Measurements from ENCODE around the gene RIPOR3. TPM values are rescaled to one million over a fixed set of nuclear protein-coding genes. Genes with fewer than 3 reads are reported as not detected.
"Not testable (repeated sequence)": the region's sequence is repeated elsewhere in the genome, so short reads cannot be mapped to it uniquely, and the experiment has no call there.

Gene RIPOR3
- total RNA-seq, 1 donor from 2014 or later = 0.31 TPM

DNA sequence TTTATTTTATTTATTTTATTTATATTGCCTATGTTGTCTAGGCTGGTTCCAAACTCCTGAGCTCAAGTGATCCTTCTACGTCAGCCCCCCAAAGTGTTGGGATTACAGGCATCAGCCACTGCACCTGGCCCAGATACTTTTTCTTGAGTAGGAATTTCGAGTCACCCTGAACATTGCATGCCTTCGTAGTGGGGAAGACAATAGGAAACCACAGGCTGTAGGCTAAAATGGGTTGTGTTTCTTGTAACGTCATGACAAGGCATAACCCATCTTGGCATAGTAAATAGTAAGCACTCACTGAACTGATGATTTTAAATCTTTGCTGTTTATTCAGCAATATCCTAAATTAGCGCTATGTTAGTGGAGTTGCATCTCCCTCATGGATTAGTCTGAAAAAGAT is 146.2 kb downstream of the RIPOR3 start:
- peaks cover 2% of the 10 kb centered on the region for H3K36me3 Mint-ChIP-seq (ENCODE audit: insufficient read depth)
- no peak overlapping the region for H3K27ac Mint-ChIP-seq
- H3K4me1 Mint-ChIP-seq (ENCODE audit: low read depth) = peaks cover 5% of the 10 kb centered on the region
- H3K9me3 Mint-ChIP-seq (ENCODE audit: low read depth) = no peaks in the 10 kb centered on the region
- H3K4me3 Mint-ChIP-seq (ENCODE audit: low read depth) = no peak overlapping the region
- TF ChIP-seq, protein P1, sequence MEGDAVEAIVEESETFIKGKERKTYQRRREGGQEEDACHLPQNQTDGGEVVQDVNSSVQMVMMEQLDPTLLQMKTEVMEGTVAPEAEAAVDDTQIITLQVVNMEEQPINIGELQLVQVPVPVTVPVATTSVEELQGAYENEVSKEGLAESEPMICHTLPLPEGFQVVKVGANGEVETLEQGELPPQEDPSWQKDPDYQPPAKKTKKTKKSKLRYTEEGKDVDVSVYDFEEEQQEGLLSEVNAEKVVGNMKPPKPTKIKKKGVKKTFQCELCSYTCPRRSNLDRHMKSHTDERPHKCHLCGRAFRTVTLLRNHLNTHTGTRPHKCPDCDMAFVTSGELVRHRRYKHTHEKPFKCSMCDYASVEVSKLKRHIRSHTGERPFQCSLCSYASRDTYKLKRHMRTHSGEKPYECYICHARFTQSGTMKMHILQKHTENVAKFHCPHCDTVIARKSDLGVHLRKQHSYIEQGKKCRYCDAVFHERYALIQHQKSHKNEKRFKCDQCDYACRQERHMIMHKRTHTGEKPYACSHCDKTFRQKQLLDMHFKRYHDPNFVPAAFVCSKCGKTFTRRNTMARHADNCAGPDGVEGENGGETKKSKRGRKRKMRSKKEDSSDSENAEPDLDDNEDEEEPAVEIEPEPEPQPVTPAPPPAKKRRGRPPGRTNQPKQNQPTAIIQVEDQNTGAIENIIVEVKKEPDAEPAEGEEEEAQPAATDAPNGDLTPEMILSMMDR (IDR thresholded peaks at IDR 0.05; ENCODE audit: unreplicated experiment) = no peak
- no peaks in the 10 kb centered on the region for H3K27me3 Mint-ChIP-seq
- no peak for DNase-seq (ENCODE audit: low spot score, unreplicated experiment)

DNA sequence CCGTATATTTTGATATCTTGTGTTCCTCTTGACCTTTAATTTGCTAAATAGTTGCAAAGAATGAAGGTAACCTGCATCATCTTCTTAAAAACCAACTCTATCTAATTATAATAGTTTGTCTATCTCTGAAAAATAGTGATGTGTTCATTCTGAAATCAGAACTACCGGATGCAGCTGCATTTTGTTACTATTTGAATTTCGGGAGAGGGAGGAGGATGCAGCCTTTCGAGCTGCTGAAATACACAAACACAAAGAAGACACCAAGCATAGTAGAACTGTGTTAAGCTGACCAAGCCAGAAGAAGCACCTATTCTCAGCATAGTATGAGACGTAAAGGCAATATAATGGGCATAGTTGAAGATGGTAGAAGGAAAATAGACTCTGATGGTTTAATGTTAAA is 148.0 kb downstream of the RIPOR3 start:
- Mint-ChIP-seq H3K27ac (no peak overlapping the region), H3K27me3 (no peaks in the 10 kb centered on the region), H3K9me3 (ENCODE audit: low read depth) (no peaks in the 10 kb centered on the region), H3K4me3 (ENCODE audit: low read depth) (no peak overlapping the region), H3K4me1 (ENCODE audit: low read depth) (peaks cover 3% of the 10 kb centered on the region), H3K36me3 (ENCODE audit: insufficient read depth) (peaks cover 2% of the 10 kb centered on the region)
- no peak for DNase-seq (ENCODE audit: low spot score, unreplicated experiment)
- TF ChIP-seq, protein P1 (IDR thresholded peaks at IDR 0.05; ENCODE audit: unreplicated experiment) = no peak

DNA sequence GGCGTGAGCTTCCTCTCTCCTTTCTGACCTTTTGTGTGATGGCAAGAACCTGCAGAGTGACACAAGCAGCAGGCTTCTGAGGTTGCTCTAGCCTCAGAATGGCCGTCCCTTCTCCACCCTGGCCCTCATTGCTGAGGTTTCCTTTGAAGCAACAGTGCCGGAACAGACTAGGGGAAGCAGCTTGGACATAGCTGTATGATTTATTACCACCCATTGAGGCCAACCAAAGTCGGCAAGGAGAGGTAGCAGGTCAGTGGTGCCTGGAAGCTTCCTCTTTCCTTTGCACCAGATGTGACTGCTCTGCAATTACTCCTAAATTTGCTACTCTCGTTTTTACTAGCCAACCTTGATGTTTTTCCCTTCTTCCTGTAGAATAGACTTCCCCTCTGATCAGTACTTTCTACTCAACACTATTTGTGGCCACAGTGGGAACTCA is 149.7 kb downstream of the RIPOR3 start:
- Mint-ChIP-seq H3K4me1 (ENCODE audit: low read depth) (peaks cover 12% of the 10 kb centered on the region), H3K36me3 (ENCODE audit: insufficient read depth) (no peaks in the 10 kb centered on the region), H3K9me3 (ENCODE audit: low read depth) (no peaks in the 10 kb centered on the region), H3K27me3 (no peaks in the 10 kb centered on the region), H3K27ac (peak overlapping the region; percentile 64), H3K4me3 (ENCODE audit: low read depth) (no peak overlapping the region)
- TF ChIP-seq, protein P1 (IDR thresholded peaks at IDR 0.05; ENCODE audit: unreplicated experiment) = no peak
- no peak for DNase-seq (ENCODE audit: low spot score, unreplicated experiment)

- no peaks in the 10 kb centered on the region for H3K9me3 Mint-ChIP-seq (ENCODE audit: low read depth)
- H3K27ac Mint-ChIP-seq = peak overlapping the region; percentile 64
- no peak for DNase-seq (ENCODE audit: low spot score, unreplicated experiment)
- TF ChIP-seq, protein P1 (IDR thresholded peaks at IDR 0.05; ENCODE audit: unreplicated experiment) = no peak
- H3K27me3 Mint-ChIP-seq = no peaks in the 10 kb centered on the region
- H3K4me3 Mint-ChIP-seq (ENCODE audit: low read depth) = no peak overlapping the region
- peaks cover 16% of the 10 kb centered on the region for H3K4me1 Mint-ChIP-seq (ENCODE audit: low read depth)
- no peaks in the 10 kb centered on the region for H3K36me3 Mint-ChIP-seq (ENCODE audit: insufficient read depth)
Observed at GRCh38 chr20:50540620-50541605, 150.4 kb downstream of the RIPOR3 start.

DNA sequence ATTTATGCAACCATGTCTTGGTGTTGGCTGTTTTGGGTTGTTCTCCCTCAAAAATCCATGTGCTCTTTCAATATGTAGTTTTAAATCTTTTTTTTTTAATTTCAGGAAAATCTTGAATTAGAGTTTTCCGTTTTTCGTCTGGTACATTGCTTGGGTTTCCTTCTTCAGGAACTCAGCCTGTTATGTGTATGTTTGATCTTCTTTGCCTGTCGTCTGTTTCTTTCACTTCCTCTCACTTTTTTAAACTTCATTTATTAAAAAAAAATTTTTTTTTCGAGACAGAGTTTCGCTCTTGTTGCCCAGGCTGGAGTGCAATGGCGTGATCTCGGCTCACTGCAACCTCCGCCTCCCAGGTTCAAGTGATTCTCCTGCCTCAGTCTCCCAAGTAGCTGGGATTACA is 151.5 kb downstream of the RIPOR3 start:
- H3K4me3 Mint-ChIP-seq (ENCODE audit: low read depth); DNase-seq (ENCODE audit: low spot score, unreplicated experiment); H3K27me3 Mint-ChIP-seq; H3K27ac Mint-ChIP-seq; H3K9me3 Mint-ChIP-seq (ENCODE audit: low read depth); H3K36me3 Mint-ChIP-seq (ENCODE audit: insufficient read depth): not testable (repeated sequence)
- peaks cover 16% of the 10 kb centered on the region for H3K4me1 Mint-ChIP-seq (ENCODE audit: low read depth)

Data from progenitor cell of endocrine pancreas (in vitro differentiated cells).